RWPE2 (cell line): ENCODE measurements around the gene CCDC85A.

Experiments used
- ATAC-seq: fragments of 200-7000 bp; cut with Tn5 transposase; 3 replicates; pipeline ENCODE4 v1.9.1; 2021; ENCODE audit warnings: low read depth
- DNase-seq: peaks from one replicate; pipeline ENCODE4 v3.0.0-alpha.2; 2020; ENCODE audit warnings: low spot score
- H3K27ac ChIP-seq: fragments of 450-650 bp; 2 replicates; pipeline ENCODE4 v1.5.1; 2017; ENCODE audit warnings: mild to moderate bottlenecking; ENCODE audit not compliant: poor library complexity, severe bottlenecking
- H3K27me3 ChIP-seq: fragments of 250-450 bp; sonication (Bioruptor Pico); 2 replicates; pipeline ENCODE4 v1.5.1; 2021; ENCODE audit warnings: mild to moderate bottlenecking, moderate library complexity; ENCODE audit not compliant: insufficient read depth, poor library complexity, severe bottlenecking
- H3K36me3 ChIP-seq: fragments of 250-450 bp; sonication (Bioruptor Pico); 2 replicates; pipeline ENCODE4 v1.5.1; 2020; ENCODE audit warnings: low read depth, mild to moderate bottlenecking, moderate library complexity
- H3K4me1 ChIP-seq: fragments of 250-450 bp; sonication (Bioruptor Pico); 2 replicates; pipeline ENCODE4 v1.5.1; 2021; ENCODE audit warnings: mild to moderate bottlenecking, moderate library complexity; ENCODE audit not compliant: insufficient read depth, poor library complexity, severe bottlenecking
- H3K4me3 ChIP-seq: fragments of 250-450 bp; sonication (Bioruptor Pico); 2 replicates; pipeline ENCODE4 v1.5.1; 2021; ENCODE audit warnings: mild to moderate bottlenecking, moderate library complexity; ENCODE audit not compliant: severe bottlenecking
- H3K9me3 ChIP-seq: fragments of 250-450 bp; sonication (Bioruptor Pico); 2 replicates; pipeline ENCODE4 v1.5.1; 2021; ENCODE audit warnings: mild to moderate bottlenecking, moderate library complexity; ENCODE audit not compliant: severe bottlenecking
- CTCF ChIP-seq: fragments of 450-650 bp; IDR thresholded peaks from one replicate; pipeline ENCODE4 v1.5.1; 2017; ENCODE audit warnings: mild to moderate bottlenecking, moderate library complexity; ENCODE audit not compliant: poor library complexity, severe bottlenecking

CCDC85A gene

GRCh38 chr2:56334622-56335021 is 150.8 kb downstream of the CCDC85A start:
- Histone ChIP-seq H3K4me3 (no peak overlapping the region), H3K9me3 (no peaks in the 10 kb centered on the region), H3K27ac (no peak overlapping the region), H3K4me1 (no peaks in the 10 kb centered on the region), H3K27me3 (no peaks in the 10 kb centered on the region), H3K36me3 (no peaks in the 10 kb centered on the region)
- ATAC-seq (no peak), DNase-seq (no peak)
- no peak for TF ChIP-seq CTCF

- H3K4me3 ChIP-seq, result no peak overlapping the region
- H3K4me1 ChIP-seq, result no peaks in the 10 kb centered on the region
- DNase-seq, result no peak
- no peaks in the 10 kb centered on the region for H3K36me3 ChIP-seq
- TF ChIP-seq CTCF, result no peak
- peaks cover 5% of the 10 kb centered on the region for H3K27me3 ChIP-seq
- no peaks in the 10 kb centered on the region for H3K9me3 ChIP-seq
- no peak overlapping the region for H3K27ac ChIP-seq
- no peak for ATAC-seq
Measured at GRCh38 chr2:56335101-56335500, 151.3 kb downstream of the CCDC85A start.

- no peak overlapping the region for H3K27ac ChIP-seq
- no peaks in the 10 kb centered on the region for H3K36me3 ChIP-seq
- no peak overlapping the region for H3K4me3 ChIP-seq
- no peak for DNase-seq
- ATAC-seq, result no peak
- no peaks in the 10 kb centered on the region for H3K9me3 ChIP-seq
- no peak for TF ChIP-seq CTCF
- peaks cover 6% of the 10 kb centered on the region for H3K27me3 ChIP-seq
- no peaks in the 10 kb centered on the region for H3K4me1 ChIP-seq
Measured at GRCh38 chr2:56337342-56337741, 153.6 kb downstream of the CCDC85A start.

GRCh38 chr2:56338232-56338631 is 154.4 kb downstream of the CCDC85A start:
- ATAC-seq (no peak), DNase-seq (no peak)
- no peak for TF ChIP-seq CTCF
- Histone ChIP-seq H3K4me3 (no peak overlapping the region), H3K9me3 (no peaks in the 10 kb centered on the region), H3K36me3 (no peaks in the 10 kb centered on the region), H3K27me3 (peaks cover 6% of the 10 kb centered on the region), H3K4me1 (no peaks in the 10 kb centered on the region), H3K27ac (no peak overlapping the region)

GRCh38 chr2:56344771-56345170 is 161.0 kb downstream of the CCDC85A start:
- ATAC-seq, result no peak
- Histone ChIP-seq H3K36me3 (no peaks in the 10 kb centered on the region), H3K27ac (no peak overlapping the region), H3K4me1 (no peaks in the 10 kb centered on the region), H3K9me3 (no peaks in the 10 kb centered on the region), H3K27me3 (peaks cover 5% of the 10 kb centered on the region), H3K4me3 (no peak overlapping the region)
- no peak for TF ChIP-seq CTCF
- DNase-seq, result no peak
